ENCODE results near the gene SERPINB3.

Gene SERPINB3

DNA sequence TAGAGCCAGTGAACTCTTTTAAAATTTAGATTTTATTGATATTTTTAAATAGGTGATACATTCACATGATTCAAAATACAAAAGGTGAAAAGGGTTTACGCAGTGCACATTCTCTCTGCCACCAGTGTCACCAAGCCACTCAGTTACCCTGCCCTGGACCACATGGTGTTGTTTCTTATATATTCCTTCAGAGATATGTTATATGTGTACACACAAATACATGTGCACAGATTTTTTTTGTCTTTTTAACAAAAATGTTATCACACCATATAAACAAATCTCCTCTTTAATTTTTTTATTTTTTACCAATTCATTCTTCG lies 43.8 kb downstream of the SERPINB3 start:
- H3K4me3 ChIP-seq (ENCODE audit: low read depth in 1 of 2, low read length in 1 of 2), result no peak overlapping the region
- H3K27me3 ChIP-seq, result no peaks in the 10 kb centered on the region
- H3K36me3 ChIP-seq, result no peaks in the 10 kb centered on the region
- no peak overlapping the region for H3K27ac ChIP-seq
- TF ChIP-seq, protein P1, sequence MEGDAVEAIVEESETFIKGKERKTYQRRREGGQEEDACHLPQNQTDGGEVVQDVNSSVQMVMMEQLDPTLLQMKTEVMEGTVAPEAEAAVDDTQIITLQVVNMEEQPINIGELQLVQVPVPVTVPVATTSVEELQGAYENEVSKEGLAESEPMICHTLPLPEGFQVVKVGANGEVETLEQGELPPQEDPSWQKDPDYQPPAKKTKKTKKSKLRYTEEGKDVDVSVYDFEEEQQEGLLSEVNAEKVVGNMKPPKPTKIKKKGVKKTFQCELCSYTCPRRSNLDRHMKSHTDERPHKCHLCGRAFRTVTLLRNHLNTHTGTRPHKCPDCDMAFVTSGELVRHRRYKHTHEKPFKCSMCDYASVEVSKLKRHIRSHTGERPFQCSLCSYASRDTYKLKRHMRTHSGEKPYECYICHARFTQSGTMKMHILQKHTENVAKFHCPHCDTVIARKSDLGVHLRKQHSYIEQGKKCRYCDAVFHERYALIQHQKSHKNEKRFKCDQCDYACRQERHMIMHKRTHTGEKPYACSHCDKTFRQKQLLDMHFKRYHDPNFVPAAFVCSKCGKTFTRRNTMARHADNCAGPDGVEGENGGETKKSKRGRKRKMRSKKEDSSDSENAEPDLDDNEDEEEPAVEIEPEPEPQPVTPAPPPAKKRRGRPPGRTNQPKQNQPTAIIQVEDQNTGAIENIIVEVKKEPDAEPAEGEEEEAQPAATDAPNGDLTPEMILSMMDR (IDR thresholded peaks at IDR 0.05), result no peak
- H3K9me3 ChIP-seq, result no peaks in the 10 kb centered on the region
- no peaks in the 10 kb centered on the region for H3K4me1 ChIP-seq (ENCODE audit: control insufficient read depth in 1 of 2, insufficient read depth in 1 of 2, low read depth in 1 of 2, low read length in 1 of 2)

DNA sequence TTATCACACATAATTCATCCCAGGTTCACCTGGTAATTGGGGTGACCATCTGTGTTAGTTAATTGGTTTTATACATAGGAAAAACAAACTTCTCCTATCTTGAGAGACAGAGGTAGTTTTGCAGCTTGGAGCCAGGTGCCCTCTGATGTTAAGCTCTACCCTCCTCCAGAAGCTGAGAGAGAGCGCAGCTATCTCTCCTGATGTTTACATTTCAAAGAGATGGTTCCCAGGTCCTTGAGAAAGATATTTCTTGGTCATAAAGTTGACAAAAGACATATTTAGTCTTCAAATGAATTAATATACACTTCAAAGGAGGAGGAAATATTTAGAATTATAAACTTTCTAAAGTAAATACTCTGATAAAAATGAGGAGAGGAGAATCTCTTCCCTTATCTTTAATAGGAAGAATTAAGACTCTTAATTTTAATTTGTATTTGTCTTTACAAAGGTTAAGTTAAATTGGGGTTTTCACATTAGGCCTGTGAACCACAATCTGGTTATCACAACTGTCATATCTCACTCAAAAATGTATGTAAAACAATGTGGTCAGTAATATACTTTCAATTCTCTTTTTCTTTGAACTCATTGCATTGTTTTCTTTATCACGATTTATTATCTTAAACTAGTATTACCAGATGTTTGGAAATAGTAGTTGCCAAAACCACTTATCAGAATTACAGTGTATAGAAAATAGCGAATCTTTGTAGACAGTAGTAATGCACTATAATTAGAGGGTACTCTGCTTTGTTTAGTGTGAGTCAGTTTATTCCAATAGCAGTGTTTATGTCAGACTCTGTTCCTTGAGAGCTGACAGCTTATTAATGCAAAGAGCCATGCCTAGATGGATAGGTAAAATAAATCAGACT lies 44.4 kb downstream of the SERPINB3 start:
- H3K27me3 ChIP-seq, result no peaks in the 10 kb centered on the region
- no peaks in the 10 kb centered on the region for H3K36me3 ChIP-seq
- no peak overlapping the region for H3K27ac ChIP-seq
- no peak overlapping the region for H3K4me3 ChIP-seq (ENCODE audit: low read depth in 1 of 2, low read length in 1 of 2)
- H3K9me3 ChIP-seq, result no peaks in the 10 kb centered on the region
- H3K4me1 ChIP-seq (ENCODE audit: control insufficient read depth in 1 of 2, insufficient read depth in 1 of 2, low read depth in 1 of 2, low read length in 1 of 2), result no peaks in the 10 kb centered on the region
- TF ChIP-seq, protein P1 (IDR thresholded peaks at IDR 0.05), result no peak

DNA sequence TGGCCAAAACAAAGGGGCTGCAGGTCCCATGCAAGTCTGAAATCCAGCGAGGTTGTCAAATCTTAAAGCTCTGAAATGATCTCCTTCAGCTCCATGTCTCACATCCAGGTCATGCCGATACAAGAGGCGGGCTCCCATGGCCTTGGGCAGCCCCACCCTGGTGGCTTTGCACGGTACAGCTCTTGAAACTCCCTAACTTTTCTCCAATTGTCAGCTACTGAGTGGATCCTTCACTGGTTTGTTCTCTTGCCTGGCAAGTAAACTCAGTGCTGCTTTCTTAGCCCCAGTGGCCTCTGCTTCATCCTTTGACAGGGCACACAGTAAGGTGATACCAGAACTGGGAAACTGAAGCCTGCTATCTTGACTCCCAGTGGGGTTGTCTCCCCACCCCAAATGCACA lies 48.3 kb downstream of the SERPINB3 start:
- no peaks in the 10 kb centered on the region for H3K9me3 ChIP-seq
- no peaks in the 10 kb centered on the region for H3K27me3 ChIP-seq
- no peaks in the 10 kb centered on the region for H3K4me1 ChIP-seq (ENCODE audit: control insufficient read depth in 1 of 2, insufficient read depth in 1 of 2, low read depth in 1 of 2, low read length in 1 of 2)
- no peak overlapping the region for H3K27ac ChIP-seq
- H3K36me3 ChIP-seq, result no peaks in the 10 kb centered on the region
- H3K4me3 ChIP-seq (ENCODE audit: low read depth in 1 of 2, low read length in 1 of 2), result no peak overlapping the region
- TF ChIP-seq, protein P1 (IDR thresholded peaks at IDR 0.05), result no peak

DNA sequence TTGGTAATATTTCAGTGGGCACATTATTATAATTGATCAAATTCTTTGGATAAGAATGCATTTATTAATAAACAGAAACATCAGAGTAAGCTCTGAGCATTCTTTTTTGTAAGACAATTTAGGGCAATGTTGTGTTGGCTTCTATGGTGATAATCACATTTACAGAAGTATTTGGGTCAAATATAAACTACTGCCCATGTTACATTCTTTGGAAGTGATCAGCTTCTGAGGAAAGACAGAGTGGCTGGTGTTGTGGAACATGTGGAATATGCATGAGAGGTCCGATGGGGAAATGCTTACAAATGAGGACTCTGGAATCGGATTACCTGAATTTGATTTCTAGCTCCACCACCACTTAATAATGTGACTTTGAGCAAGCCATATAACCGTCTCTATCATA lies 55.2 kb downstream of the SERPINB3 start:
- Histone ChIP-seq H3K36me3 (no peaks in the 10 kb centered on the region), H3K4me3 (ENCODE audit: low read depth in 1 of 2, low read length in 1 of 2) (no peak overlapping the region), H3K9me3 (no peaks in the 10 kb centered on the region), H3K4me1 (ENCODE audit: control insufficient read depth in 1 of 2, insufficient read depth in 1 of 2, low read depth in 1 of 2, low read length in 1 of 2) (no peaks in the 10 kb centered on the region), H3K27me3 (no peaks in the 10 kb centered on the region), H3K27ac (no peak overlapping the region)
- TF ChIP-seq, protein P1 (IDR thresholded peaks at IDR 0.05), result no peak
